CD4-positive, alpha-beta T cell treated with Interleukin-17A for 4 hours (primary cell): ENCODE measurements around the gene RPL13A.
A peak's percentile ranks its signal among the peaks of the same experiment; 100 is the strongest.

Source experiments
- DNase-seq: peaks from one replicate; pipeline ENCODE4 v3.0.0-alpha.2; 2020; ENCODE audit warnings: mixed read lengths

RPL13A gene

GRCh38 chr19:49512970-49513745 lies 25.8 kb downstream of the RPL13A start:
- DNase-seq = peak; percentile 67

- no peak for DNase-seq
Observed at GRCh38 chr19:49513746-49514118, 26.3 kb downstream of the RPL13A start.

DNA sequence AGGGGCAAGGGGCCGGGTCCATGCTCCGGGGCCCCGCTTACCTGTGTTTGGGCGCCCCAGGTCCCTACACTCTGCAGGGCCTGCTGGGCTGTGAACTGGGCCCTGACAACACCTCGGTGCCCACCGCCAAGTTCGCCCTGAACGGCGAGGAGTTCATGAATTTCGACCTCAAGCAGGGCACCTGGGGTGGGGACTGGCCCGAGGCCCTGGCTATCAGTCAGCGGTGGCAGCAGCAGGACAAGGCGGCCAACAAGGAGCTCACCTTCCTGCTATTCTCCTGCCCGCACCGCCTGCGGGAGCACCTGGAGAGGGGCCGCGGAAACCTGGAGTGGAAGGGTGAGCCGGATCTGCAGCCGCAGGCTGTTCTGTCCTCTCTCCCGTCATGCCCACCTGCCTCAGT lies 26.7 kb downstream of the RPL13A start:
- DNase-seq = no peak

DNA sequence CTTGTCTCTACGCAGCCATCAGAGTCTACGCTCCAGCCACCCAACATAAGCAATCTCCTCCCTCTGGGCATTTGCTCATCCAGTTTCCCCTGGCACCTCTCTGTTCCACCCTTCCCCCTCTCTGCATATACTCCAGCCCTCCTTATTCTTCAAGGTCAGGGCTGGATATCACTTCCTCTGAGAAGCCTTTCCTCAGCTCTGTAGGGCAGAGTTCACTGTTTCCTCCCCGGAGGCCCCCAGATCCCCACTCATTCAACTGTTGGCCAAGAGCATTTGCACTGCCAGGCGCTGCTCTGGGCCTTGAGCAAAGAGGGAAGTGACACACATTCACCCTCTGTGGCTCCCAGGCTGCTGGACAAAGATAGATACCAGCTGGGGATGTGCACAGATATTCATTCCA lies 28.4 kb downstream of the RPL13A start:
- DNase-seq = no peak

GRCh38 chr19:49518033-49518432 lies 30.6 kb downstream of the RPL13A start:
- DNase-seq = no peak

DNA sequence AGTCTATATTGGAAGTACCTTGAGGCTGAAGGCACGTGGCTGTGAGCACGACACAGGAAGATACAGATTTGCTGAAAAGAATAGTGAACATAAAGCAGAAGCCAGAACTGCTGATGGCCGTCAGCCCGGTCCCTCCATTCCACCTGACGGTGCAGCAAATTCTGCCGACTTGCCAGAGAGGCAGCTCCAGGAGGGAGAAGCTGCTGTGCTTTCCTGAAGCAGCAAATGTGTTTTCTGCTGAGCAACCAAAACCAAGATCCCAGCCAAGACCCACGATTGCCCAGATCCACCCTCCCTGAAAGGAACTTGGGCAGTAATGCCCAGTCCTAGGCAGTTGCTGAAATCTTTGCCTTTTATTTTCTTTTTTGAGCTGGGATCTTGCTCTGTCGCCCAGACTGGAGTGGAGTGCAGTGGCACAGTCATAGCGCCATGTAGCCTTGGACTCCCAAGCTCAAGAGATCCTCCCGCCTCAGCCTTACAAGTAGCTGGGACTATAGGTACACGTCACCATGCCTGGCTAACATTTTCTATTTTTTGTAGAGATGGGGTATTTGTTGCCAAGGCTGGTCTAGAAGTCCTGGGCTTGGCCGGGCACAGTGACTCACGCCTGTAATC lies 33.4 kb downstream of the RPL13A start:
- no peak for DNase-seq

DNA sequence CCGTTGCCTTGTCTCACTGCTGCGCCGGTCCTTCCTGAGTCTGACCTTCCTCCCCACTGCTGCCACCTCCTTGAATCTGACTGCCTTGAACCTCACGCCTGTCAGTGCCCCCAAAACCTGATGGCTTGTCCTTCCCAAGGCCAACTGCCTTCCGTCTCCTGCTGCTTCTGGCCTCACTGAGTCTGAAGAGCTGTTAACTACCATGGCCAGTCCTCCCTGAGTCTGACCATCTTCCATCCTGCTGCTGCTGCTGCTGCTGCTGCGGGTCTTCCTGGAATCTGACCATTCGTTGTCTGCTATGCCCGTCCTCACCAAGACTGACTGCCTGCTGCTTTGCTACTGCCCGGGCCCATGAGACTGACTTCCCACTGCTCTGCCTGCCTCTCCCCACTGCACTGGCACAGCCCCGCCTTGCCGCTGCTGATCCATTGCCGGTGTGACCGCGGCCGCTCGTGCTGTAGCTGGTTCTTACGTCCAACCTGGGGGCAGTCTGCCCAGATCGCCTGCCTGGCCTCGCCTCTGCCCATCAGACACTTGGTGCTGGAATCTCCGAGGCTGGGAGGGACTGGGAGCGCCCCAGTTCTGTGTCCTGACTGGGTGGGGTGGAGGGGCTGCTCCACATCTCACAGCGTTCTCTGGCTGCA lies 37.5 kb downstream of the RPL13A start:
- DNase-seq = no peak

- no peak for DNase-seq
Observed at GRCh38 chr19:49528211-49528771, 40.9 kb downstream of the RPL13A start.

DNA sequence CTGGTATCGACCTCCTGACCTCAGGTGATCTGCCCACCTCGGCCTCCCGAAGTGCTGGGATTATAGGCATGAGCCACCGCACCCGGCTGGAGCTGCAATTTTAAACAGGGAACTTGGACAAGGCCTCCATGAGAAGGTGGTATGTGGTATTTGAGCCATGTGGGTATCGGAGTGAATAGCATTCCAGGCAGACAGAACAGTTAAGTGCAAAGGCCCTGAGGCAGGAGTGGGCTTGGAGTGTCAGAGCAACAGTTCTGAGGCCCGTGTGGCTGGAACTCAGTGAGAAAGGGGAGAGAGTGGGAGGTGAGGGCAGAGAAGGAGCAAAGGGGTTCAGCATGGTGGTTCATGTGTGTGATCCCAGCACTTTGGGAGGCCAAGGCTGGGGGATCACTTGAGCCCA lies 43.3 kb downstream of the RPL13A start:
- no peak for DNase-seq

- peak; percentile 90 for DNase-seq
Observed at GRCh38 chr19:49533551-49534488, 46.4 kb downstream of the RPL13A start.

GRCh38 chr19:49534632-49535385 lies 47.4 kb downstream of the RPL13A start:
- DNase-seq = peak; percentile 16

- DNase-seq = no peak
Observed at GRCh38 chr19:49536921-49537462, 49.6 kb downstream of the RPL13A start.

DNA sequence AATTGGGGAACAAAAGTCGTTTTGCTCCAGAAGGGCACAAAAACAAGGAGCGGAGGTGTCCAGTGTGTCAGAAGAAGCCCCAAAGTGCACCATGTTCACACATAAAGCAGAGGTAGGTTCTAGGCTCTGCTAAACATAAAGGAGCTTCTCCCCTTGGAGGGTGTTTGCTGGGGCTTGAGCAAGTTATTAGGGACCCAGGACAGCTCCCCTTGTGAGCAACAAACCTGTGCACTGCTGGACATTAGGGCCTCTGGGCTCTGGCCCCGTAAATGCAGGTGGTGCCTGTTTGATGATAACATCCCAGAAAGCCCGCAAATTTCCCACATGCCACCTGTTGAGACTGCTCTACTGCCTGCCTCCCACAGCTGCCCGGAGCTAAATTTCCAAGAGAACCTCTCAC lies 51.2 kb downstream of the RPL13A start:
- no peak for DNase-seq

GRCh38 chr19:49539192-49539952 lies 52.0 kb downstream of the RPL13A start:
- DNase-seq = no peak
